Measurements from ENCODE around the gene SNCB.

The SNCB gene

DNA sequence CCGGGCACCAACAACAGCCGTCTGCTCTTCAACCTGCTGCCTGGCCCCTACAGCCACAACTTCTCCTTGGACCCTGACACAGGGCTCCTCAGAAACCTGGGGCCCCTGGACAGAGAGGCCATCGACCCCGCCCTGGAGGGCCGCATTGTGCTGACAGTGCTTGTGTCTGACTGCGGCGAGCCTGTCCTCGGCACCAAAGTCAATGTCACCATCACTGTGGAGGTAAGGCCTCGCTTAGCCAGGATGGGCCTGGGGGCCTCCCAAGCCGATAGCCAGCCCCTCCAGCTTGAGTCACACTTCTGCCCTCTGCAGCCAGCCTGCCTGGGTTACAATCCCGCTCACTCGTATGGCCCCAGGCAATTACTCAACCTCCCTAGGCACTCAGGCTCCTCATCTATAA, 49.0 kb downstream of the SNCB start:
- Histone ChIP-seq H3K36me3 (ENCODE audit: control insufficient read depth, insufficient read depth, low read length) (no peaks in the 10 kb centered on the region), H3K27ac (ENCODE audit: low read depth, low read length) (no peak overlapping the region), H3K4me3 (ENCODE audit: low read length) (no peak overlapping the region), H3K4me1 (ENCODE audit: control insufficient read depth, insufficient read depth, low read length) (no peaks in the 10 kb centered on the region), H3K27me3 (ENCODE audit: control insufficient read depth, insufficient read depth, low read length) (no peaks in the 10 kb centered on the region), H3K9ac (ENCODE audit: low read length) (no peak overlapping the region)

DNA sequence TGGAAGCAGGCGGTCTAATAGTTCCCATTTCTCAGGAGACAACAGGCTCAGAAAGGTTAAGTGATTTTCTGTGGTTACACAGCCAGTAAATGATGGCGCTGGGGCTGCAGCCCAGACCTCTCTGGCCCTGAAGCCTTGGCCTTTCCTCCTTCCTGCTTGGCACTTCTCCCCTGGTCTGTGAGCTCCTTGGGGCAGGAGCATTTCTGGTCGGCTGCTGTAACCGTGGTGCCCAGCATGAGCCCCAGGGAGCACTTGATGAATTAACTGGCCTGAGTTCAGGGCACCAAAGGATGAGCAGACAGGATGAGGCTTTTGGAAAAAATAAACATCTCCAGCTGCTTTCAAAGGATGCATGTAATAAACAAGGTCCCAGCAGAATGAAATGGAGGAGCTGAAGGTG, 51.0 kb downstream of the SNCB start:
- no peak overlapping the region for H3K27ac ChIP-seq (ENCODE audit: low read depth, low read length)
- H3K4me3 ChIP-seq (ENCODE audit: low read length): no peak overlapping the region
- H3K27me3 ChIP-seq (ENCODE audit: control insufficient read depth, insufficient read depth, low read length): no peaks in the 10 kb centered on the region
- no peak overlapping the region for H3K9ac ChIP-seq (ENCODE audit: low read length)
- no peaks in the 10 kb centered on the region for H3K36me3 ChIP-seq (ENCODE audit: control insufficient read depth, insufficient read depth, low read length)
- no peaks in the 10 kb centered on the region for H3K4me1 ChIP-seq (ENCODE audit: control insufficient read depth, insufficient read depth, low read length)

DNA sequence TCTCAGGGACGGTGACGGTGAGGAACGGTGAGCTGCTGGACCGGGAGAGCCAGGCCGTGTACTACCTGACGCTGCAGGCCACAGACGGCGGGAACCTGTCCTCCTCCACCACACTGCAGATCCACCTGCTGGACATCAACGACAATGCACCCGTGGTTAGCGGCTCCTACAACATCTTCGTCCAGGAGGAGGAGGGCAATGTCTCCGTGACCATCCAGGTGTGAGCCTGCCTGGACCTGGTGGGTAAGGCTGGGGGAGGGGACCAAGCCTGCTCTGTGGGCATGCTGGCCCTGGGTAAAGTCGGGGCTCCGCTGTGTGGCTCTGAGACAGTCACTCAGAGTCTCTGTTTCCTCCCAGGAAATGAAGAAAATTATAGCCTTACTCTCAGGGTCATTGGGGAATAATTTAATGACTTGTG, 51.9 kb downstream of the SNCB start:
- Histone ChIP-seq H3K4me1 (ENCODE audit: control insufficient read depth, insufficient read depth, low read length) (no peaks in the 10 kb centered on the region), H3K27ac (ENCODE audit: low read depth, low read length) (no peak overlapping the region), H3K9ac (ENCODE audit: low read length) (no peak overlapping the region), H3K36me3 (ENCODE audit: control insufficient read depth, insufficient read depth, low read length) (no peaks in the 10 kb centered on the region), H3K27me3 (ENCODE audit: control insufficient read depth, insufficient read depth, low read length) (peaks cover 2% of the 10 kb centered on the region), H3K4me3 (ENCODE audit: low read length) (no peak overlapping the region)

DNA sequence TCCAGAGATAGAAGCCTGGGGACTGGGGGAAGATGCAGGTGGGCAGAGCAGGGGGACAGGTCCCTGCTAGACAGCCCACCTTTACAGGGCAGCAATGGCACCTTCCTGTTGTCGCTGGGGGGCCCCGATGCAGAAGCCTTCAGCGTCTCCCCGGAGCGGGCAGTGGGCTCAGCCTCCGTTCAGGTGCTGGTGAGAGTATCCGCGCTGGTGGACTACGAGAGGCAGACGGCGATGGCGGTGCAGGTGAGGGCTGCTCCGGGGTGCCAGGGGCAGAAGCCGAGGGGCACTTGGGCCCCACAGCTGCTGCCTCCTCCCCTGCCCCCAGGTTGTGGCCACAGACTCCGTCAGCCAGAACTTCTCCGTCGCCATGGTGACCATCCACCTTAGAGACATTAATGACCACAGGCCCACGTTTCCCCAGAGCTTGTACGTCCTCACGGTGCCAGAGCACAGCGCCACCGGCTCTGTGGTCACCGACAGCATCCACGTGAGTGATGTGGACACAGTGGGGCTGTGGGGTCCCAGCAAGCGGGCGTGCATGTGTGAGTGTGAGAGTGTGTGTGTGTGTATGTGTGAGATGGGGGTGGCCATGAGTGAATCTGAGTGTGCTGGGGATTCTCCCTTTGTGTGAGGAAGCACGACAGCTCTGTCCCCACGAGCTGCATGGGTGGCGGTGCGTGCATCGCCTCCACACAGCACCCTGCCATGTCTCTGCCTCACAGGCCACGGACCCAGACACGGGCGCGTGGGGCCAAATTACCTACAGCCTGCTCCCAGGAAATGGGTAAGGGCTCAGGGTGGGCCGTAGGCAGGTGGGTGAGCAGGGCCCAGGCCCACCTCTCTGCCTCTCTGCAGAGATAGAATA, 52.8 kb downstream of the SNCB start:
- H3K27ac ChIP-seq (ENCODE audit: low read depth, low read length): no peak overlapping the region
- H3K36me3 ChIP-seq (ENCODE audit: control insufficient read depth, insufficient read depth, low read length): no peaks in the 10 kb centered on the region
- H3K9ac ChIP-seq (ENCODE audit: low read length): no peak overlapping the region
- H3K4me1 ChIP-seq (ENCODE audit: control insufficient read depth, insufficient read depth, low read length): no peaks in the 10 kb centered on the region
- no peak overlapping the region for H3K4me3 ChIP-seq (ENCODE audit: low read length)
- peaks cover 2% of the 10 kb centered on the region for H3K27me3 ChIP-seq (ENCODE audit: control insufficient read depth, insufficient read depth, low read length)

DNA sequence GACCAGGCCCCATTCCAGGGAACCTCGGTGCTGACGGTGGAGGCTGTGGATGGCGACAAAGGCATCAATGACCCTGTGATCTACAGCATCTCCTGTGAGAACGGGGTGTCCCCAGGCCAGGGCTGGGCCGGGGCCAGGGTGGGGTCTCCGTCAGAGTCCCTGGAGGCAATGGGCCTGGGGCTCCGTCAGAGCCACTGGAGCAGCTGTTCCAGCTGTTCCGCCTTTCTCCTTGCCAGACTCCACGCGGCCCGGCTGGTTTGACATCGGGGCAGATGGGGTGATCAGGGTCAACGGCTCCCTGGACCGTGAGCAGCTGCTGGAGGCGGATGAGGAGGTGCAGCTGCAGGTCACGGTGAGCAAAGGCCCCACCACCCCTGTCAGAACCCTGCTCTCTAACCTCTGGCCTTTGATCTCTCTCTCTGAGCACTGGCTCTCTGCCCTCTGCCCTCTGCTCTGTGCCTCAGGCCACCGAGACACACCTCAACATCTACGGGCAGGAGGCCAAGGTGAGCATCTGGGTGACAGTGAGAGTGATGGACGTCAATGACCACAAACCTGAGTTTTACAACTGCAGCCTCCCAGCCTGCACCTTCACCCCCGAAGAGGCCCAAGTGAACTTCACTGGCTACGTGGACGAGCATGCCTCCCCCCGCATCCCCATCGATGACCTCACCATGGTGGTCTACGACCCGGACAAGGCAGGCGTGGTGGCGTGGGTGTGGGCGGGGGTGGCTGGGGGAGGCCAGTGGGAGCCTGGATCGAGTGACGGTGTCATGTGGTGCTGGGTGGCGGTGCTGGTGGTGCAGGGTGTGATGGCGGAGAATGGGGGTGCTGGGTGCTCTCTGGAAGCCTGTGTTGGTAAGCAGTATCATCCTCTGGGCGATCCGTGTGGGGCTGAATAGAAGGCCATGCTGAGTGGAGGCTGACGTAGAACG, 54.6 kb downstream of the SNCB start:
- no peak overlapping the region for H3K27ac ChIP-seq (ENCODE audit: low read depth, low read length)
- no peak overlapping the region for H3K4me3 ChIP-seq (ENCODE audit: low read length)
- peaks cover 2% of the 10 kb centered on the region for H3K27me3 ChIP-seq (ENCODE audit: control insufficient read depth, insufficient read depth, low read length)

GRCh38 chr5:176575066-176575465, 55.3 kb downstream of the SNCB start:
- H3K36me3 ChIP-seq (ENCODE audit: control insufficient read depth, insufficient read depth, low read length): no peaks in the 10 kb centered on the region
- no peak overlapping the region for H3K9ac ChIP-seq (ENCODE audit: low read length)

More for the DNA sequence above, 54.6 kb downstream of the SNCB start:
- no peaks in the 10 kb centered on the region for H3K4me1 ChIP-seq (ENCODE audit: control insufficient read depth, insufficient read depth, low read length)
- no peaks in the 10 kb centered on the region for H3K36me3 ChIP-seq (ENCODE audit: control insufficient read depth, insufficient read depth, low read length)
- H3K9ac ChIP-seq (ENCODE audit: low read length): no peak overlapping the region

GRCh38 chr5:176574297-176574591, 56.1 kb downstream of the SNCB start:
- Histone ChIP-seq H3K4me1 (ENCODE audit: control insufficient read depth, insufficient read depth, low read length) (no peaks in the 10 kb centered on the region), H3K27me3 (ENCODE audit: control insufficient read depth, insufficient read depth, low read length) (peaks cover 2% of the 10 kb centered on the region), H3K9ac (ENCODE audit: low read length) (no peak overlapping the region)

More at GRCh38 chr5:176575066-176575465, 55.3 kb downstream of the SNCB start:
- Histone ChIP-seq H3K27me3 (ENCODE audit: control insufficient read depth, insufficient read depth, low read length) (peaks cover 2% of the 10 kb centered on the region), H3K4me3 (ENCODE audit: low read length) (no peak overlapping the region), H3K27ac (ENCODE audit: low read depth, low read length) (no peak overlapping the region), H3K4me1 (ENCODE audit: control insufficient read depth, insufficient read depth, low read length) (no peaks in the 10 kb centered on the region)

DNA sequence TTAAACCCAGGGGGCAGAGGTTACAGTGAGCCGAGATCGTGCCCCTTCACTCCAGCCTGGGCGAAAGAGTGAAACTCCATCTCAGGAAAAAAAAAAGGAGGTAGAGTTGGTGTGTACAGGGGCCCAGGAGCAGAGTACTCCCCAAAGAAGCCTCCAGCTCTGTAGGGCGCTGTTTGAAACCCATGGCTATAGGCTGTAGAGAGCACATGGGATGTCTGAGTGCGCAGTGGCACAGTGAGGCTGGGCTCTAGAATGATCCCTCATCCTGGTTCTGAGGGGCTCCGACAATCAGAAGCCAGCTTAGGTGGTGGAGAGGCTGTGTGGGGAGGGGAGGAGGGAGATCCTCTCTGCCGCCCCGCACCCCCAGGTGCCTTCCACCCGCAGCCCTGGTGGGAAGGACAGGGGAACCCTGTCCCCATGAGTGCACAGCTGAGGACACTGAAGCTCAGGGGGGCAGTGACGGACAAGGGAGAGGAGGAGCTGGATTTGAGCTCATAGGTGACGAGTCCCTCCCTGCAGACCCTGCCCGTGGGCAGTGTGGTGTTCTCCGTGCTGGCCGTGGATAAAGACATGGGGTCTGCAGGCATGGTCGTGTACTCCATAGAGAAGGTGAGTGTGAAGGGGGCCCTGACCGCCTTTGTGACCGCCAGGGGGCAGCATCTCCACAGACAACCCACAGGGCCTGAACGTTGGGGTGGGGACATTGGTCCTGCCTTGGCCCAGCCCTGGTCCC, 56.6 kb downstream of the SNCB start:
- H3K27me3 ChIP-seq (ENCODE audit: control insufficient read depth, insufficient read depth, low read length): peaks cover 2% of the 10 kb centered on the region
- H3K4me1 ChIP-seq (ENCODE audit: control insufficient read depth, insufficient read depth, low read length): no peaks in the 10 kb centered on the region
- no peak overlapping the region for H3K27ac ChIP-seq (ENCODE audit: low read depth, low read length)
- no peaks in the 10 kb centered on the region for H3K36me3 ChIP-seq (ENCODE audit: control insufficient read depth, insufficient read depth, low read length)
- no peak overlapping the region for H3K9ac ChIP-seq (ENCODE audit: low read length)
- no peak overlapping the region for H3K4me3 ChIP-seq (ENCODE audit: low read length)

More at GRCh38 chr5:176574297-176574591, 56.1 kb downstream of the SNCB start:
- Histone ChIP-seq H3K27ac (ENCODE audit: low read depth, low read length) (no peak overlapping the region), H3K4me3 (ENCODE audit: low read length) (no peak overlapping the region), H3K36me3 (ENCODE audit: control insufficient read depth, insufficient read depth, low read length) (no peaks in the 10 kb centered on the region)
